GM23248 (cell line): ENCODE data around the gene PRKAR1A.

ENCODE experiments used
- EZH2 ChIP-seq: fragments of 200-600 bp; sonication (generic); IDR thresholded peaks from 2 replicates; pipeline ENCODE4 v1.6.1; 2018; ENCODE audit warnings: antibody characterized with exemption, mild to moderate bottlenecking; ENCODE audit not compliant: insufficient read depth, poor library complexity, severe bottlenecking
- EZH2phosphoT487 ChIP-seq: fragments of 200-600 bp; sonication (generic); IDR thresholded peaks from 2 replicates; pipeline ENCODE4 v1.6.1; 2018; ENCODE audit warnings: antibody characterized with exemption, moderate library complexity, mild to moderate bottlenecking, low read depth; ENCODE audit not compliant: insufficient read depth

GRCh38 chr17:68579194-68579927, 67.1 kb downstream of the PRKAR1A start:
- TF ChIP-seq EZH2phosphoT487 (no peak), EZH2 (no peak)
